HepG2 (cell line): Measurements from ENCODE around the gene ZNF740. TPM values are rescaled to one million over a fixed set of nuclear protein-coding genes. Genes with fewer than 3 reads are reported as not detected.
A peak's percentile ranks its signal among the peaks of the same experiment; 100 is the strongest.

ENCODE experiments used
- ATAC-seq: fragments of 200-7000 bp; cut with Tn5 transposase; 3 replicates; pipeline ENCODE4 v1.9.1; 2020; ENCODE audit warnings: mild to moderate bottlenecking, moderate library complexity
- BruUV-seq: library from RNA; stranded (reverse); fragments of 400-500 nt; replicated peaks from 2 replicates; lab custom pipeline; 2021; lab: Mats Ljungman, UMichigan
- CTCF ChIA-PET: fragments of 300-600 bp; formaldehyde crosslinking; extraction: SDS; loops from one replicate; lab custom pipeline; 2021; ENCODE audit warnings: low total read pairs, inconsistent platforms, low intra/inter-chr PET ratio; lab: Yijun Ruan, JAX
- POLR2A ChIA-PET: fragments of 350-600 bp; sonication (Branson Sonifier 250); formaldehyde crosslinking; loops from one replicate; lab custom pipeline; 2020; ENCODE audit warnings: antibody characterized with exemption, inconsistent platforms; lab: Yijun Ruan, JAX
- DNase-seq: peaks from one replicate; pipeline ENCODE4 v3.0.0-alpha.2; 2015; ENCODE audit warnings: low spot score
- FAIRE-seq: peaks from 3 replicates; lab custom pipeline; 2011; peaks lifted over from hg19 to GRCh38; lab: Jason Lieb, UNC
- H2AFZ ChIP-seq: one replicate; pipeline ENCODE4 v1.6.1; 2011; ENCODE audit warnings: low read length, inconsistent platforms
- H3K27ac ChIP-seq: fragments of 300-600 bp; 3 replicates; pipeline ENCODE4 v1.8.0; 2011; ENCODE audit warnings: mixed run types, mild to moderate bottlenecking, mixed read lengths, low read length, inconsistent platforms; ENCODE audit not compliant: insufficient read depth; ENCODE audit errors: extremely low read length
- H3K27me3 ChIP-seq, 2 experiments: fragments of 200-600 bp in 1 of 2; 2 replicates in 1 of 2; 3 replicates in 1 of 2; pipeline versions ENCODE4 v1.6.0 to v1.8.0; 2011; ENCODE audit warnings: low read length in 2 of 2, mild to moderate bottlenecking in 2 of 2, moderate library complexity in 2 of 2, inconsistent platforms in 1 of 2; ENCODE audit not compliant: insufficient read depth in 2 of 2, control insufficient read depth in 1 of 2
- H3K36me3 ChIP-seq, 2 experiments: fragments of 200-600 bp in 1 of 2; replicated peaks in 1 of 2; 2 replicates in 1 of 2; 3 replicates in 1 of 2; pipeline versions ENCODE4 v1.5.1 to v1.8.0; 2011; ENCODE audit warnings: low read length in 2 of 2, inconsistent platforms in 1 of 2; ENCODE audit not compliant: insufficient read depth in 2 of 2, control insufficient read depth in 1 of 2
- H3K4me1 ChIP-seq: 2 replicates; pipeline ENCODE4 v1.5.1; 2012; ENCODE audit warnings: low read length, inconsistent platforms; ENCODE audit not compliant: insufficient read depth
- H3K4me2 ChIP-seq: 2 replicates; pipeline ENCODE4 v1.6.0; 2011; ENCODE audit warnings: low read depth, low read length, inconsistent platforms
- H3K4me3 ChIP-seq, 3 experiments: fragments of 200-600 bp in 1 of 3; sonication (generic), shearing (Covaris generic) in 1 of 3; replicated peaks in 1 of 3; 2 replicates each; pipeline ENCODE4 v1.5.1; 2011 to 2016; ENCODE audit warnings: low read length in 3 of 3, inconsistent platforms in 2 of 3, low read depth in 2 of 3, mild to moderate bottlenecking in 2 of 3, control low read depth in 1 of 3, mixed read lengths in 1 of 3; ENCODE audit not compliant: insufficient read depth in 1 of 3
- H3K79me2 ChIP-seq: one replicate; pipeline ENCODE4 v1.6.1; 2011; ENCODE audit warnings: low read length, inconsistent platforms; ENCODE audit not compliant: insufficient read depth
- H3K9ac ChIP-seq: 2 replicates; pipeline ENCODE4 v1.6.0; 2011; ENCODE audit warnings: mild to moderate bottlenecking, low read depth, low read length, inconsistent platforms; ENCODE audit not compliant: insufficient read depth
- H3K9me3 ChIP-seq: 2 replicates; pipeline ENCODE4 v1.5.1; 2012; ENCODE audit warnings: mild to moderate bottlenecking, low read length
- H4K20me1 ChIP-seq: 2 replicates; pipeline ENCODE4 v1.6.0; 2011; ENCODE audit warnings: inconsistent platforms, mild to moderate bottlenecking, low read length, moderate library complexity; ENCODE audit not compliant: insufficient read depth
- ARNT2 ChIP-seq: sonication (generic); formaldehyde crosslinking; IDR thresholded peaks from 2 replicates; pipeline ENCODE4 v1.8.0; 2022; ENCODE audit warnings: mild to moderate bottlenecking, low read depth, missing genetic modification reagents, moderate library complexity
- ZNF646 ChIP-seq: sonication (generic); formaldehyde crosslinking; IDR thresholded peaks from 2 replicates; pipeline ENCODE4 v1.9.0; 2021; ENCODE audit warnings: mild to moderate bottlenecking, missing genetic modification reagents
- WGBS: methylation state at CpG from one replicate; pipeline ENCODE4 v1.1.6; 2017; ENCODE audit warnings: low lambda C conversion rate; 5-methylcytosine and 5-hydroxymethylcytosine counted together
- in situ Hi-C: cut with HindIII; loops from 2 replicates; pipeline ENCODE4 v1.10.0; 2017; ENCODE audit warnings: low pct_unique_long_range_greater_than_20kb; ENCODE audit not compliant: extremely low pct_ligation_motif_present
- intact Hi-C: fragments of 100-400 bp; cut with micrococcal nuclease; formaldehyde crosslinking; loops from one replicate; pipeline ENCODE4 v1.10.0; 2022; ENCODE audit not compliant: unreplicated experiment
- polyA plus RNA-seq, 8 experiments: library from polyadenylated mRNA; depleted of rRNA in 3 of 8; stranded (reverse) in 7 of 8; unstranded in 1 of 8; fragments of >200 nt; fragmentation: Illumina TruSeq in 4 of 8; extraction: Trizol in 4 of 8; gene quantifications; 2 replicates each; pipeline versions ENCODE4 v1.2.1 to v1.2.3, GENCODE V29; 2011 to 2016; ENCODE audit warnings: low read depth in 4 of 8, missing spikeins in 1 of 8, mixed read lengths in 1 of 8; ENCODE audit not compliant: insufficient read depth in 1 of 8
- total RNA-seq, 5 experiments: library from RNA; depleted of rRNA; stranded (reverse); fragments of >200 nt; fragmentation: Illumina TruSeq; extraction: Trizol; gene quantifications; 2 replicates each; pipeline ENCODE4 v1.2.3, GENCODE V29; 2016; ENCODE audit warnings: low read depth in 1 of 5

ZNF740 gene
- total and polyA plus RNA-seq, 2 of the 13 experiments (the other 11 are each of a cell fraction or from before 2014, with no cell fraction given), result 16.9 to 19.0 TPM

GRCh38 chr12:53217931-53218307 is 37.4 kb downstream of the ZNF740 start:
- POLR2A ChIA-PET, result interaction anchor here (1.7 to 3.7 kb wide), 4 partner anchors 33 to 103 kb away, joined by 6 to 17 read pairs (median 7); partner anchors contain the start of gene PFDN5
- no peak for DNase-seq
- H3K4me1 ChIP-seq, result peaks cover 50% of the 10 kb centered on the region

More at GRCh38 chr12:53217931-53218307, 37.4 kb downstream of the ZNF740 start:
- 0% methylated on average over 2 of the region's 3 CpGs for WGBS
- FAIRE-seq (no peak), ATAC-seq (no peak)
- in situ Hi-C loops, result loop anchor here (5.0 kb wide), 1 partner anchor 49 kb away; the partner anchor contains the start of gene ESPL1
- H3K27ac ChIP-seq, result no peak overlapping the region
- TF ChIP-seq ARNT2 (CRISPR knock-in tag) (no peak), ZNF646 (CRISPR knock-in tag) (peak; percentile 97)
- no peaks in the 10 kb centered on the region; a peak in 1 of 5 replicates for H3K36me3 ChIP-seq
- peaks cover 0 to 8% of the 10 kb centered on the region in 2 experiments; a peak in 2 of 5 replicates for H3K27me3 ChIP-seq
- H3K4me2 ChIP-seq, result peak overlapping the region; percentile 25
- H4K20me1 ChIP-seq, result no peaks in the 10 kb centered on the region
- no peaks in the 10 kb centered on the region for H3K9me3 ChIP-seq
- H2AFZ ChIP-seq, result no peak overlapping the region
- H3K4me3 ChIP-seq, result no peak overlapping the region
- no peaks in the 10 kb centered on the region for H3K79me2 ChIP-seq
- intact Hi-C loops, result no loop called here
- no peak overlapping the region for H3K9ac ChIP-seq
- CTCF ChIA-PET, result no interaction called here
- no TSS peak for BruUV-seq
